SU-DHL-6 (cell line): Measurements from ENCODE around the gene NRGN.

Source experiments
- H2AFZ ChIP-seq: fragments of 200-600 bp; sonication (generic); 2 replicates; pipeline ENCODE4 v1.6.1; 2014; ENCODE audit warnings: low read depth, mild to moderate bottlenecking, moderate library complexity, mixed read lengths, antibody characterized with exemption, low read length; ENCODE audit not compliant: severe bottlenecking
- H3F3A ChIP-seq: fragments of 200-600 bp; shearing (Covaris generic); 2 replicates; pipeline ENCODE4 v1.6.0; 2016; ENCODE audit warnings: antibody characterized with exemption, mild to moderate bottlenecking; ENCODE audit not compliant: insufficient read depth
- H3K27ac ChIP-seq: fragments of 200-600 bp; sonication (generic); 2 replicates; pipeline ENCODE4 v1.5.1; 2016; ENCODE audit warnings: low read depth, mild to moderate bottlenecking, low read length, moderate library complexity, mixed read lengths
- H3K27me3 ChIP-seq: fragments of 200-600 bp; sonication (generic), shearing (Covaris generic); 2 replicates; pipeline ENCODE4 v1.6.0; 2014; ENCODE audit warnings: mild to moderate bottlenecking, low read length
- H3K36me3 ChIP-seq: fragments of 200-600 bp; sonication (generic); 2 replicates; pipeline ENCODE4 v1.6.1; 2014; ENCODE audit warnings: mild to moderate bottlenecking, low read length, mixed read lengths
- H3K4me2 ChIP-seq: fragments of 300-600, 200-600 bp; shearing (Covaris generic), sonication (generic); 2 replicates; pipeline ENCODE4 v1.6.0; 2014; ENCODE audit warnings: low read length, low read depth, mild to moderate bottlenecking; ENCODE audit not compliant: poor library complexity, severe bottlenecking
- H3K4me3 ChIP-seq: fragments of 200-600 bp; sonication (generic); 2 replicates; pipeline ENCODE4 v1.5.1; 2014; ENCODE audit warnings: antibody characterized with exemption, low read length, mild to moderate bottlenecking, mixed read lengths; ENCODE audit not compliant: insufficient read depth, poor library complexity, severe bottlenecking
- H3K79me2 ChIP-seq: fragments of 200-600 bp; sonication (generic); 2 replicates; pipeline ENCODE4 v1.6.1; 2014; ENCODE audit warnings: mild to moderate bottlenecking, low read length, moderate library complexity; ENCODE audit not compliant: insufficient read depth
- H3K9ac ChIP-seq: fragments of 200-600 bp; sonication (generic); 2 replicates; pipeline ENCODE4 v1.7.0; 2014; ENCODE audit warnings: mild to moderate bottlenecking, low read length
- H3K9me2 ChIP-seq: fragments of 200-600 bp; sonication (generic); replicated peaks from 2 replicates; pipeline ENCODE4 v1.6.1; 2014; ENCODE audit warnings: low read length; ENCODE audit not compliant: insufficient read depth
- H3K9me3 ChIP-seq: fragments of 200-600 bp; sonication (generic); 2 replicates; pipeline ENCODE4 v1.6.1; 2014; ENCODE audit warnings: low read length, mixed read lengths; ENCODE audit not compliant: insufficient read depth
- H4K20me1 ChIP-seq: fragments of 200-600 bp; sonication (generic); 2 replicates; pipeline ENCODE4 v1.6.1; 2014; ENCODE audit warnings: low read depth, mild to moderate bottlenecking, antibody characterized with exemption, low read length, moderate library complexity, mixed read lengths
- EZH2phosphoT487 ChIP-seq: fragments of 200-600 bp; sonication (generic), shearing (Covaris generic); conservative IDR thresholded peaks from 2 replicates; pipeline ENCODE4 v1.6.1; 2018; ENCODE audit warnings: mild to moderate bottlenecking, antibody characterized with exemption, low read length, moderate library complexity, mixed read lengths
- TF ChIP-seq, protein P1 (sequence below): fragments of 200-600 bp; sonication (generic); IDR thresholded peaks from one replicate; pipeline ENCODE4 v1.5.1; 2017; ENCODE audit warnings: antibody characterized with exemption, mild to moderate bottlenecking, low read length, moderate library complexity; ENCODE audit not compliant: insufficient read depth, poor library complexity, severe bottlenecking

NRGN gene

DNA sequence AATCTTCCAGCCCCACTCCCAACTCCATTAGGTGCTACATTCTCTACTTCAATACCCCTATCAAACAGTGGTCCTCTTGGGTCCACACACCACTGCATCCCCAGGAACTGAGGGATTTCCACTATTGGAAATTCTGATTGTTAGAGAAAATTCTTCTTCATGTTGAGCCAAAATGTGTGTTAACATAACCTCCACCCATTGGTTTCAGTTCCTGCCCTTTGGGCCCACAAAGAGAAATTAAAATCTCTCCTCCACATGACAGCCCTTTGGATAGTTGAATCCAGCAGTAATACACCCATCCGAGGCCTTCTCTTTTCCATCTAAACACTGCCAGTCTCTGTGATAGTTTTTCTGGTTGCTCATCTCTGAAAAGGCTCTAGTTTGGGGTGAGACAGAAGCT lies 10.2 kb downstream of the NRGN start:
- H3F3A ChIP-seq: no peaks in the 10 kb centered on the region
- H3K9me2 ChIP-seq: no peaks in the 10 kb centered on the region
- H3K4me2 ChIP-seq: no peak overlapping the region
- no peaks in the 10 kb centered on the region for H3K9me3 ChIP-seq
- H3K27me3 ChIP-seq: no peaks in the 10 kb centered on the region
- no peak overlapping the region for H3K27ac ChIP-seq
- no peaks in the 10 kb centered on the region for H4K20me1 ChIP-seq
- H3K36me3 ChIP-seq: no peaks in the 10 kb centered on the region
- no peak overlapping the region for H2AFZ ChIP-seq
- H3K9ac ChIP-seq: no peak overlapping the region
- no peak overlapping the region for H3K4me3 ChIP-seq
- H3K79me2 ChIP-seq: no peaks in the 10 kb centered on the region
- TF ChIP-seq, protein P1, sequence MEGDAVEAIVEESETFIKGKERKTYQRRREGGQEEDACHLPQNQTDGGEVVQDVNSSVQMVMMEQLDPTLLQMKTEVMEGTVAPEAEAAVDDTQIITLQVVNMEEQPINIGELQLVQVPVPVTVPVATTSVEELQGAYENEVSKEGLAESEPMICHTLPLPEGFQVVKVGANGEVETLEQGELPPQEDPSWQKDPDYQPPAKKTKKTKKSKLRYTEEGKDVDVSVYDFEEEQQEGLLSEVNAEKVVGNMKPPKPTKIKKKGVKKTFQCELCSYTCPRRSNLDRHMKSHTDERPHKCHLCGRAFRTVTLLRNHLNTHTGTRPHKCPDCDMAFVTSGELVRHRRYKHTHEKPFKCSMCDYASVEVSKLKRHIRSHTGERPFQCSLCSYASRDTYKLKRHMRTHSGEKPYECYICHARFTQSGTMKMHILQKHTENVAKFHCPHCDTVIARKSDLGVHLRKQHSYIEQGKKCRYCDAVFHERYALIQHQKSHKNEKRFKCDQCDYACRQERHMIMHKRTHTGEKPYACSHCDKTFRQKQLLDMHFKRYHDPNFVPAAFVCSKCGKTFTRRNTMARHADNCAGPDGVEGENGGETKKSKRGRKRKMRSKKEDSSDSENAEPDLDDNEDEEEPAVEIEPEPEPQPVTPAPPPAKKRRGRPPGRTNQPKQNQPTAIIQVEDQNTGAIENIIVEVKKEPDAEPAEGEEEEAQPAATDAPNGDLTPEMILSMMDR: no peak
- no peak for TF ChIP-seq EZH2phosphoT487

DNA sequence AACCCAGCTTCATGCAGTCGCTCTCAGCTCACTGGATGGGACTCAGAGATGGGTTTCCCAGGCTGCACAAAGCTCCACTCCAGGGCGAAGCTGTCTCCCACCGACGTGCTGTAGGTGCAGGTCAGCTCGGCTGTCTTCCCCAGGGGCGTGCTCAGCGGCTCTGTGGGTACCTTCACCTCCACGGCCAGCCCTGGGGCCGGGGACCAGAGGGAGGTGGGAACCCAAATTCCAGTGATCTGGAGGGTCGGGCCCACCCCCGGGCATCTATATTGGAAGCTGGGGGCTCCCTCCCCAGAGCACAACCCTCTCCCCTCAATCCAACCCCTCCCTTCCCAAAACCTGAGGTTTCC lies 11.6 kb downstream of the NRGN start:
- H3K4me3 ChIP-seq: no peak overlapping the region
- no peaks in the 10 kb centered on the region for H3F3A ChIP-seq
- no peaks in the 10 kb centered on the region for H3K79me2 ChIP-seq
- H3K27me3 ChIP-seq: no peaks in the 10 kb centered on the region
- no peaks in the 10 kb centered on the region for H3K9me2 ChIP-seq
- H3K27ac ChIP-seq: no peak overlapping the region
- no peaks in the 10 kb centered on the region for H4K20me1 ChIP-seq
- H2AFZ ChIP-seq: no peak overlapping the region
- no peaks in the 10 kb centered on the region for H3K9me3 ChIP-seq
- H3K9ac ChIP-seq: no peak overlapping the region
- no peaks in the 10 kb centered on the region for H3K36me3 ChIP-seq
- H3K4me2 ChIP-seq: no peak overlapping the region
- TF ChIP-seq EZH2phosphoT487: no peak
- TF ChIP-seq, protein P1: no peak

DNA sequence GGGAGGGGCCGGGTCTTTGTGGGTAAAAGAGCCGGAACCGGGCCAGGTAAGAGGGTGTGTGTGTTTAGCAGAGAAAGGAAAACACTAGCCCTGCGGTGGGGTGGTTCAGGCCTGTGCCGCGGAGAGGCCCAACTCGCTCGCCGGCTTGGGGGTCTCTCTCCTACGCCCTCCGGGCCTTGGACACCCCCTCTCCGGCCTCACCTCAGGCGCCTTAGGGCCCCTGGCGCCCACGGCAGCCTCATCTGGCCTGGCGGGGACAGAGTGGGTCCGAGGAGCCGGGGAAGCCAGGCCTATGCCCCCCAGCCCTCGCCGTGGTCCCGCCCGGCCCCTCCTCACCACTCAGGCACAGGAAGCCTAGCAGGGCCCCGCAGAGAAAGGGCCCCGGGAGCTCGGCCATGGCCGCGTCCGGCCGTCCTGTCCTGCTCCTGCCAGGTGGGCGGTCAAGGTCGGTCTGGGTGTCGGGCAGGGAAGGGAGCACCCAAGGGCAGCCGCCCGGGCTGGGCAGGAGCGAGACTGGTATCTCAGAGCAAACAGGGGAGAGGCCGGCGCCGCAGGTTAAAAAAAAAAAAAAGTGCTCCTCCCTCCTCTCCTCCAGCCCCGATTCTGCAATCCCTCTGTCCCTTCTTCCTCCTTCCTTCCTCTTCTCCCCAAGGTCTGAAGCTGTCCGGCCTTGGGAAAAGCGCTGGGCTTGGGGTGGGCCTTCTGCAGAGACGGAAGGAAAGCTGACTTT lies 12.2 kb downstream of the NRGN start, which contains the start of gene VSIG2:
Gene VSIG2 (minus strand): TSS at position 515 of the 730 bp plus-strand sequence. CDS start 118 bp downstream, at position 397.
- Histone ChIP-seq H3K9me2 (no peaks in the 10 kb centered on the region), H3F3A (no peaks in the 10 kb centered on the region), H3K79me2 (no peaks in the 10 kb centered on the region), H4K20me1 (no peaks in the 10 kb centered on the region), H3K4me2 (no peak within 1 kb of the TSS), H3K9ac (no peak within 1 kb of the TSS), H3K4me3 (no peak within 1 kb of the TSS), H3K36me3 (no peaks in the 10 kb centered on the region), H3K9me3 (no peaks in the 10 kb centered on the region), H2AFZ (no peak within 1 kb of the TSS), H3K27ac (no peak within 1 kb of the TSS), H3K27me3 (no peaks in the 10 kb centered on the region)
- TF ChIP-seq, protein P1: no peak
- no peak for TF ChIP-seq EZH2phosphoT487
